Upper lobe of left lung (tissue), 6 donors: Measurements from ENCODE around the gene TMEM164. TPM values are rescaled to one million over a fixed set of nuclear protein-coding genes. Genes with fewer than 3 reads are reported as not detected.

Experiments
- ATAC-seq, 2 donors: fragments of 200-7000 bp; cut with Tn5 transposase; one replicate each; pipeline ENCODE4 v1.9.1; 2022; ENCODE audit warnings: mild to moderate bottlenecking in 2 of 2, moderate library complexity in 2 of 2; ENCODE audit not compliant: low FRiP score in 2 of 2
- DNase-seq, 2 donors: peaks; one replicate each; pipeline ENCODE4 v3.0.0-alpha.2; 2019 to 2020
- H3K27ac ChIP-seq, 4 donors: fragments of 200-600 bp; sonication (generic); one replicate each; pipeline ENCODE4 v1.5.1; 2016 to 2019
- H3K27me3 ChIP-seq, 4 donors: fragments of 200-600 bp; sonication (generic); one replicate each; pipeline ENCODE4 v1.5.1; 2017 to 2019
- H3K36me3 ChIP-seq, 4 donors: fragments of 200-600 bp; sonication (generic); one replicate each; pipeline ENCODE4 v1.5.1; 2016 to 2019
- H3K4me1 ChIP-seq, 4 donors: fragments of 200-600 bp; sonication (generic); one replicate each; pipeline ENCODE4 v1.5.1; 2018 to 2019
- H3K4me3 ChIP-seq, 4 donors: fragments of 200-600 bp; sonication (generic); one replicate each; pipeline ENCODE4 v1.5.1; 2017 to 2019; ENCODE audit warnings: mild to moderate bottlenecking in 2 of 4, moderate library complexity in 1 of 4
- H3K9me3 ChIP-seq, 4 donors: fragments of 200-600 bp; sonication (generic); one replicate each; pipeline ENCODE4 v1.5.1; 2018 to 2019
- CTCF ChIP-seq, 6 experiments: fragments of 450-650 bp in 4 of 6; fragments of 200-600 bp in 2 of 6; sonication (generic) in 2 of 6; IDR thresholded peaks; one replicate each; pipeline ENCODE4 v1.5.1; 2016 to 2019; ENCODE audit warnings: antibody characterized with exemption in 6 of 6
- EP300 ChIP-seq, 4 donors: sonication (generic); formaldehyde crosslinking; IDR thresholded peaks; one replicate each; pipeline ENCODE4 v1.5.1; 2017; ENCODE audit warnings: antibody characterized with exemption in 4 of 4, control low read depth in 2 of 4
- POLR2A ChIP-seq, 4 donors: fragments of 450-650 bp; IDR thresholded peaks; one replicate each; pipeline ENCODE4 v1.5.1; 2016 to 2017; ENCODE audit warnings: antibody characterized with exemption in 4 of 4, mild to moderate bottlenecking in 2 of 4
- POLR2AphosphoS5 ChIP-seq, 2 donors: sonication (generic); formaldehyde crosslinking; IDR thresholded peaks; one replicate each; pipeline ENCODE4 v1.5.1; 2017; ENCODE audit warnings: antibody characterized with exemption in 2 of 2
- WGBS, 2 donors: methylation state at CpG; one replicate each; pipeline ENCODE4 v1.1.5; 2017 to 2018; 5-methylcytosine and 5-hydroxymethylcytosine counted together
- total RNA-seq, 6 donors: library from RNA; depleted of rRNA in 4 of 6; stranded (reverse); fragments of >200 nt in 4 of 6; gene quantifications; one replicate each; pipeline versions ENCODE4 v1.1.0 to v1.2.1, GENCODE V29; 2016 to 2021
- donor health status: DM: no; HTN: no; CAD: no; lungs with moderate emphysema.
- donor health status: DM: no; HTN: yes; CAD: no; lungs with severe emphysema.

Gene TMEM164
- total RNA-seq, 6 donors from 2014 or later = 41.8 to 115 (median 61.8) TPM

DNA sequence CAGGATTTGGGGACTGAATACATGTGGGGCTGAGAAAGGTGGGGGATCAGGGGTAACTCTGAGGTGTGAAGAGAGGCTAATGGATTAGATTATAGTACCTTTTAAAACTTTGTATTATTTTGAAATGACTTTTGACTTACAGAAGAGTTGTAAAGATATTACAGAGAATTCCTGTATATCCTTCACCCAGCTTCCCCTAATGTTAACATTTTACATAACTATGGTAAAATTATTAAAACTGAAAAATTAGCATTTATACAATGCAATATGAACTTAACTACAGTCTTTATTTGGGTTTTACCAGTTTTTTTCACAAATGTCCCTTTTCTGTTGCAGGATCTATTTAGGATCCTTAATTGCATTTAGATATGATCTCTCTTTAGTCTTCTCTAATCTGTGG lies 57.4 kb downstream of the TMEM164 start:
- TF ChIP-seq EP300 (IDR thresholded peaks at IDR 0.05) (no peak), POLR2A (IDR thresholded peaks at IDR 0.05) (no peak), CTCF (IDR thresholded peaks at IDR 0.05) (no peak)
- H3K27ac ChIP-seq = no peak overlapping the region
- DNase-seq = no peak

GRCh38 chrX:110060846-110061537 lies 58.1 kb downstream of the TMEM164 start:
- no peak overlapping the region for H3K27ac ChIP-seq
- ATAC-seq (no peak), DNase-seq (no peak)
- H3K4me3 ChIP-seq = no peak overlapping the region
- WGBS, 2 donors = 40 to 94% methylated on average over 1 of the region's 1 CpG
- no peak for TF ChIP-seq CTCF (IDR thresholded peaks at IDR 0.05)
- no peak for TF ChIP-seq POLR2AphosphoS5 (IDR thresholded peaks at IDR 0.05)
- TF ChIP-seq EP300 (IDR thresholded peaks at IDR 0.05) = no peak
- TF ChIP-seq POLR2A (IDR thresholded peaks at IDR 0.05) = no peak
- H3K9me3 ChIP-seq = no peaks in the 10 kb centered on the region
- H3K36me3 ChIP-seq = no peaks in the 10 kb centered on the region
- no peaks in the 10 kb centered on the region for H3K4me1 ChIP-seq
- no peaks in the 10 kb centered on the region for H3K27me3 ChIP-seq

More for the DNA sequence above, 57.4 kb downstream of the TMEM164 start:
- no peaks in the 10 kb centered on the region for H3K36me3 ChIP-seq
- no peaks in the 10 kb centered on the region for H3K9me3 ChIP-seq
- H3K4me1 ChIP-seq = no peaks in the 10 kb centered on the region
- no peak overlapping the region for H3K4me3 ChIP-seq
- ATAC-seq = no peak
- H3K27me3 ChIP-seq = no peaks in the 10 kb centered on the region

DNA sequence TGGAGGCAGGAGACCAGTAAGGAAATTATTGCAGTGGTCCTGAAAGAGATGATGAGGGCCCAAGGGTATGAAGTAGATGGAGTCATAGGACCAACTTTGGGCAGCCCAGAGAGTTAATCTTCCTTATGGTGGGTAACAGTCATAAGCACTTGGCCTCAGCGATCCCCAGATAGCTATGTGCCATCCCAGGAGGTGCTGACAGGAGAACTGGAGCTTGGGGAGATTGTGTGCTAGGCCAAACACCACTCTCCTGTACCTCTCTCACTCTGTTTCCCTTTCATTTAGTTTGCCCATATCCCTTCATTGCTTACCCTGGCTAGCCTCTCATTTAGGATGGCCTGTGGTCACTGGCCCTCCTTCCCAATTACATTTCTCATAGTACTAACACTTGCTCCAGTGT lies 60.0 kb downstream of the TMEM164 start:
- Histone ChIP-seq H3K4me1 (no peaks in the 10 kb centered on the region), H3K36me3 (no peaks in the 10 kb centered on the region), H3K9me3 (no peaks in the 10 kb centered on the region), H3K4me3 (no peak overlapping the region), H3K27me3 (no peaks in the 10 kb centered on the region), H3K27ac (no peak overlapping the region)
- no peak for ATAC-seq
- 89% methylated on average over 1 of the region's 1 CpG; no CpG with 5 or more reads in 1 of the 2 donors for WGBS, 2 donors
- no peak for DNase-seq
- TF ChIP-seq POLR2A (IDR thresholded peaks at IDR 0.05) (no peak), POLR2AphosphoS5 (IDR thresholded peaks at IDR 0.05) (no peak), EP300 (IDR thresholded peaks at IDR 0.05) (no peak), CTCF (IDR thresholded peaks at IDR 0.05) (no peak)

DNA sequence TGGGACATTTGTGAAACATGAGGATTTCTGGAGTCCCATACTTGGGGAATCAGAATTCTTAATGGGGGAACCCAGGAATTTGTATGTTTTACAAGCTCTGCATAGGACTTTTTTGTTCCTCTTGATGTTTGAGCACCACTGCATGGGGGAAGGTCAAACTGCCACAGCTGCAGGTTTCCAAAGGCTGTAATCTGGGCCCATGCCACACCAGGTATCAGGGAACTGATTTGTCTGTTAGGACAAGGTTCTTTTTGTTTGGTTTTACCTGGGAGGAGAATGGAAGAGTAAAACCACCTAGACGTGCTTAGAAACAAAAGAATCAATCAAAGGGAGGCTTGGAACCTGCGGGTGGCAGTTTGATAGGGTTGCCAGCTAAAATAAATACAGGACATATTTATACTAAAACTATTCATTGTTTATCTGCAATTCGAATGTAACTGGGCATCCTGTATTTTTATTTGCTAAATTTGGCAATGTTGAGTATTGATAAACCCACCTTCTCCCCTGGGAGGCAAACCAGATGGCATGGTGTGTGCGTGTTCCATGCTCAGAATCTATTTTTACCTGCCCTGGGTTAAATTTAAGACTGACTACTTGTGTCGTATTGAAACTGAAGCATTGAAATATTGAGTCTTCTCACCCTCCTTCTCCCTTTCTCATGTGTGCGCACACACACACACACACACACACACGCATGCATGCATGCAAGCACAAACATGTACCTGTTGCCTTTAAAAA lies 63.7 kb downstream of the TMEM164 start:
- Histone ChIP-seq H3K4me1 (no peaks in the 10 kb centered on the region), H3K27me3 (no peaks in the 10 kb centered on the region), H3K27ac (no peak overlapping the region), H3K36me3 (no peaks in the 10 kb centered on the region), H3K4me3 (no peak overlapping the region), H3K9me3 (no peaks in the 10 kb centered on the region)
- no peak for DNase-seq
- TF ChIP-seq POLR2A (IDR thresholded peaks at IDR 0.05) = no peak
- TF ChIP-seq CTCF (IDR thresholded peaks at IDR 0.05) = no peak
- no peak for TF ChIP-seq POLR2AphosphoS5 (IDR thresholded peaks at IDR 0.05)
- no peak for TF ChIP-seq EP300 (IDR thresholded peaks at IDR 0.05)
- ATAC-seq = no peak
- 75 to 81% methylated on average over 7 of the region's 7 CpGs for WGBS, 2 donors
